OCI-LY1 (cell line): ENCODE results near the gene S100A5.

Source experiments
- H2AFZ ChIP-seq: fragments of 200-600 bp; sonication (generic), shearing (Covaris generic); 2 replicates; pipeline ENCODE4 v1.6.0; 2014; ENCODE audit warnings: antibody characterized with exemption, mild to moderate bottlenecking, low read length
- H3F3A ChIP-seq: fragments of 200-600 bp; sonication (generic), shearing (Covaris generic); 2 replicates; pipeline ENCODE4 v1.6.0; 2014; ENCODE audit warnings: mild to moderate bottlenecking, antibody characterized with exemption, low read length, moderate library complexity; ENCODE audit not compliant: insufficient read depth
- H3K27ac ChIP-seq: fragments of 200-600 bp; sonication (generic); 2 replicates; pipeline ENCODE4 v1.5.1; 2014; ENCODE audit warnings: low read length, mixed run types, mild to moderate bottlenecking, low read depth; ENCODE audit not compliant: poor library complexity, severe bottlenecking
- H3K27me3 ChIP-seq: fragments of 200-600 bp; sonication (generic); 2 replicates; pipeline ENCODE4 v1.6.0; 2014; ENCODE audit warnings: antibody characterized with exemption, mild to moderate bottlenecking, low read length, moderate library complexity; ENCODE audit not compliant: insufficient read depth
- H3K36me3 ChIP-seq: fragments of 200-600 bp; sonication (generic); 2 replicates; pipeline ENCODE4 v1.6.1; 2014; ENCODE audit warnings: mild to moderate bottlenecking, antibody characterized with exemption, low read length, moderate library complexity, mixed read lengths; ENCODE audit not compliant: insufficient read depth
- H3K4me1 ChIP-seq: fragments of 200-600 bp; sonication (generic); 2 replicates; pipeline ENCODE4 v1.5.1; 2014; ENCODE audit warnings: mild to moderate bottlenecking, low read length, moderate library complexity; ENCODE audit not compliant: insufficient read depth, severe bottlenecking
- H3K4me2 ChIP-seq: fragments of 200-600 bp; sonication (generic), shearing (Covaris generic); 2 replicates; pipeline ENCODE4 v1.6.1; 2014; ENCODE audit warnings: low read length
- H3K4me3 ChIP-seq: fragments of 200-600 bp; sonication (generic); 2 replicates; pipeline ENCODE4 v1.5.1; 2014; ENCODE audit warnings: low read length, low read depth, mild to moderate bottlenecking, mixed read lengths; ENCODE audit not compliant: poor library complexity, severe bottlenecking
- H3K79me2 ChIP-seq: fragments of 200-600 bp; shearing (Covaris generic); 2 replicates; pipeline ENCODE4 v1.6.1; 2016; ENCODE audit warnings: mixed run types, low read length, mixed read lengths; ENCODE audit not compliant: insufficient read depth
- H3K9ac ChIP-seq: fragments of 200-600 bp; sonication (generic), shearing (Covaris generic); 2 replicates; pipeline ENCODE4 v1.6.1; 2014; ENCODE audit warnings: mild to moderate bottlenecking, low read length, mixed read lengths
- H3K9me2 ChIP-seq: fragments of 200-600 bp; sonication (generic), shearing (Covaris generic); 2 replicates; pipeline ENCODE4 v1.6.1; 2014; ENCODE audit warnings: low read depth, mild to moderate bottlenecking, low read length, mixed read lengths
- H3K9me3 ChIP-seq: fragments of 200-600 bp; shearing (Covaris generic); 2 replicates; pipeline ENCODE4 v1.6.1; 2014; ENCODE audit warnings: low read length, mixed read lengths
- H4K20me1 ChIP-seq: fragments of 200-600 bp; sonication (generic), shearing (Covaris generic); 2 replicates; pipeline ENCODE4 v1.6.0; 2016; ENCODE audit warnings: mild to moderate bottlenecking, low read length; ENCODE audit not compliant: insufficient read depth
- CTCF ChIP-seq: fragments of 200-600 bp; sonication (generic), shearing (Covaris generic); IDR thresholded peaks from 2 replicates; pipeline ENCODE4 v1.5.1; 2017; ENCODE audit warnings: mild to moderate bottlenecking, antibody characterized with exemption, low read length, moderate library complexity, mixed read lengths
- EZH2 ChIP-seq: fragments of 200-600 bp; sonication (generic), shearing (Covaris generic); IDR thresholded peaks from 2 replicates; pipeline ENCODE4 v1.8.0; 2017; ENCODE audit warnings: borderline replicate concordance, mixed run types, mild to moderate bottlenecking, antibody characterized with exemption, low read length, moderate library complexity, mixed read lengths

S100A5 gene

GRCh38 chr1:153490272-153491051, 50.3 kb downstream of the S100A5 start:
- no peak overlapping the region for H3K4me3 ChIP-seq
- H4K20me1 ChIP-seq, result no peaks in the 10 kb centered on the region
- no peaks in the 10 kb centered on the region for H3K79me2 ChIP-seq
- H3K4me1 ChIP-seq, result no peaks in the 10 kb centered on the region
- H2AFZ ChIP-seq, result no peak overlapping the region
- TF ChIP-seq CTCF (no peak), EZH2 (no peak)
- H3K36me3 ChIP-seq, result no peaks in the 10 kb centered on the region
- no peaks in the 10 kb centered on the region for H3K9me3 ChIP-seq
- H3K4me2 ChIP-seq, result no peak overlapping the region
- no peak overlapping the region for H3K9ac ChIP-seq
- no peaks in the 10 kb centered on the region for H3F3A ChIP-seq
- H3K9me2 ChIP-seq, result no peaks in the 10 kb centered on the region
- H3K27me3 ChIP-seq, result no peaks in the 10 kb centered on the region; the same call in 1 of the 2 replicates
- H3K27ac ChIP-seq, result no peak overlapping the region

GRCh38 chr1:153488731-153489130, 52.0 kb downstream of the S100A5 start:
- H3K36me3 ChIP-seq, result no peaks in the 10 kb centered on the region
- H2AFZ ChIP-seq, result no peak overlapping the region
- no peaks in the 10 kb centered on the region for H3K79me2 ChIP-seq
- H3K4me3 ChIP-seq, result no peak overlapping the region
- no peak overlapping the region for H3K9ac ChIP-seq
- no peaks in the 10 kb centered on the region for H3K4me1 ChIP-seq
- H4K20me1 ChIP-seq, result no peaks in the 10 kb centered on the region
- no peaks in the 10 kb centered on the region for H3F3A ChIP-seq
- no peaks in the 10 kb centered on the region for H3K9me3 ChIP-seq
- no peak overlapping the region for H3K4me2 ChIP-seq
- H3K9me2 ChIP-seq, result no peaks in the 10 kb centered on the region
- TF ChIP-seq CTCF (no peak), EZH2 (no peak)
- no peak overlapping the region for H3K27ac ChIP-seq
- H3K27me3 ChIP-seq, result no peaks in the 10 kb centered on the region; the same call in 1 of the 2 replicates

- Histone ChIP-seq H3K9me2 (no peaks in the 10 kb centered on the region), H4K20me1 (no peaks in the 10 kb centered on the region), H3F3A (no peaks in the 10 kb centered on the region), H3K27ac (no peak overlapping the region), H3K9ac (no peak overlapping the region), H3K9me3 (no peaks in the 10 kb centered on the region), H2AFZ (no peak overlapping the region), H3K4me3 (no peak overlapping the region), H3K4me1 (no peaks in the 10 kb centered on the region), H3K36me3 (no peaks in the 10 kb centered on the region), H3K79me2 (no peaks in the 10 kb centered on the region), H3K27me3 (no peaks in the 10 kb centered on the region; the same call in 1 of the 2 replicates), H3K4me2 (no peak overlapping the region)
- TF ChIP-seq EZH2 (no peak), CTCF (no peak)
Measured at GRCh38 chr1:153487707-153488106, 53.0 kb downstream of the S100A5 start.
